Mesothelial cell of epicardium (in vitro differentiated cells): ENCODE measurements around the gene MYCT1. TPM values are rescaled to one million over a fixed set of nuclear protein-coding genes. Genes with fewer than 3 reads are reported as not detected.

Experiments
- DNase-seq, 2 experiments: peaks; one replicate each; pipeline ENCODE4 v3.0.0; 2021; ENCODE audit warnings: low spot score in 2 of 2; ENCODE audit not compliant: unreplicated experiment in 2 of 2
- H3K27ac Mint-ChIP-seq: 2 replicates; pipeline ENCODE4 v1.8.0; 2021; ENCODE audit warnings: mixed read lengths
- H3K27me3 Mint-ChIP-seq: 2 replicates; pipeline ENCODE4 v1.8.0; 2021; ENCODE audit warnings: low read depth, mixed read lengths
- H3K36me3 Mint-ChIP-seq: 2 replicates; pipeline ENCODE4 v1.8.0; 2021; ENCODE audit warnings: mixed read lengths
- H3K4me1 Mint-ChIP-seq: 2 replicates; pipeline ENCODE4 v1.8.0; 2021; ENCODE audit warnings: mixed read lengths
- H3K4me3 Mint-ChIP-seq: 2 replicates; pipeline ENCODE4 v1.8.0; 2021; ENCODE audit warnings: mild to moderate bottlenecking, moderate library complexity, mixed read lengths
- H3K9me3 Mint-ChIP-seq: 2 replicates; pipeline ENCODE4 v1.8.0; 2021; ENCODE audit warnings: mixed read lengths
- CTCF ChIP-seq: fragments of 200-600 bp; sonication (generic); IDR thresholded peaks from one replicate; pipeline ENCODE4 v1.5.0; 2021; ENCODE audit warnings: antibody characterized with exemption; ENCODE audit not compliant: unreplicated experiment
- total RNA-seq: library from RNA; stranded (reverse); gene quantifications from 3 replicates; pipeline ENCODE4 v1.2.1, GENCODE V29; 2021

The MYCT1 gene
- total RNA-seq, 1 donor from 2014 or later: 2.3 TPM

- Mint-ChIP-seq H3K27ac (no peak overlapping the region), H3K4me3 (no peak overlapping the region), H3K27me3 (no peaks in the 10 kb centered on the region), H3K9me3 (no peaks in the 10 kb centered on the region), H3K4me1 (peaks cover 7% of the 10 kb centered on the region), H3K36me3 (no peaks in the 10 kb centered on the region)
- no peak for DNase-seq
- no peak for TF ChIP-seq CTCF
Measured at GRCh38 chr6:152685819-152686218, 11.9 kb upstream of the MYCT1 start.

GRCh38 chr6:152695372-152696045 is 2.2 kb upstream of the MYCT1 start:
- no peak overlapping the region for H3K27ac Mint-ChIP-seq
- no peak for TF ChIP-seq CTCF
- no peak for DNase-seq
- H3K4me1 Mint-ChIP-seq: peaks cover 5% of the 10 kb centered on the region
- no peak overlapping the region for H3K4me3 Mint-ChIP-seq
- peaks cover 7% of the 10 kb centered on the region for H3K9me3 Mint-ChIP-seq
- no peaks in the 10 kb centered on the region for H3K36me3 Mint-ChIP-seq
- H3K27me3 Mint-ChIP-seq: no peaks in the 10 kb centered on the region

GRCh38 chr6:152696522-152696921 is 1.2 kb upstream of the MYCT1 start:
- no peak for TF ChIP-seq CTCF
- H3K4me3 Mint-ChIP-seq: no peak overlapping the region
- H3K4me1 Mint-ChIP-seq: peaks cover 15% of the 10 kb centered on the region
- no peaks in the 10 kb centered on the region for H3K36me3 Mint-ChIP-seq
- no peak overlapping the region for H3K27ac Mint-ChIP-seq
- peaks cover 7% of the 10 kb centered on the region for H3K9me3 Mint-ChIP-seq
- no peak for DNase-seq
- no peaks in the 10 kb centered on the region for H3K27me3 Mint-ChIP-seq

GRCh38 chr6:152698692-152699091 is 995 bp downstream of the MYCT1 start:
- no peaks in the 10 kb centered on the region for H3K27me3 Mint-ChIP-seq
- H3K4me1 Mint-ChIP-seq: peaks cover 14% of the 10 kb centered on the region
- no peaks in the 10 kb centered on the region for H3K36me3 Mint-ChIP-seq
- H3K4me3 Mint-ChIP-seq: peak overlapping the region; percentile 36
- no peak for DNase-seq
- no peak for TF ChIP-seq CTCF
- H3K9me3 Mint-ChIP-seq: no peaks in the 10 kb centered on the region
- no peak overlapping the region for H3K27ac Mint-ChIP-seq

- Mint-ChIP-seq H3K27me3 (no peaks in the 10 kb centered on the region), H3K36me3 (no peaks in the 10 kb centered on the region), H3K27ac (peak overlapping the region; percentile 28), H3K4me3 (no peak overlapping the region), H3K9me3 (no peaks in the 10 kb centered on the region), H3K4me1 (peaks cover 13% of the 10 kb centered on the region)
- no peak for DNase-seq
- no peak for TF ChIP-seq CTCF
Measured at GRCh38 chr6:152700427-152700826, 2.7 kb downstream of the MYCT1 start.
